Measurements from ENCODE around the gene NKX2-4.
"Not testable (repeated sequence)": the region's sequence is repeated elsewhere in the genome, so short reads cannot be mapped to it uniquely, and the experiment has no call there.

Gene NKX2-4

GRCh38 chr20:21393816-21394519 is 3.4 kb downstream of the NKX2-4 start:
- no peak for DNase-seq (ENCODE audit: low read depth in 2 of 2)

GRCh38 chr20:21393166-21393565 is 4.2 kb downstream of the NKX2-4 start:
- no peak for DNase-seq (ENCODE audit: low read depth in 2 of 2)

- DNase-seq (ENCODE audit: low read depth in 2 of 2): no peak
Measured at GRCh38 chr20:21391972-21392352, 5.4 kb downstream of the NKX2-4 start.

- DNase-seq (ENCODE audit: low read depth in 2 of 2): no peak
Measured at GRCh38 chr20:21391185-21391971, 5.9 kb downstream of the NKX2-4 start.

- no peak for DNase-seq (ENCODE audit: low read depth in 2 of 2)
Measured at GRCh38 chr20:21390768-21391167, 6.6 kb downstream of the NKX2-4 start.

- DNase-seq (ENCODE audit: low read depth in 2 of 2): no peak
Measured at GRCh38 chr20:21389368-21389767, 8.0 kb downstream of the NKX2-4 start.

- DNase-seq (ENCODE audit: low read depth in 2 of 2): no peak
Measured at GRCh38 chr20:21388566-21388965, 8.8 kb downstream of the NKX2-4 start.

GRCh38 chr20:21387528-21387927 is 9.8 kb downstream of the NKX2-4 start:
- DNase-seq (ENCODE audit: low read depth in 2 of 2): no peak

- DNase-seq (ENCODE audit: low read depth in 2 of 2): no peak
Measured at GRCh38 chr20:21386111-21386510, 11.2 kb downstream of the NKX2-4 start.

- no peak for DNase-seq (ENCODE audit: low read depth in 2 of 2)
Measured at GRCh38 chr20:21384308-21384892, 12.9 kb downstream of the NKX2-4 start.

- DNase-seq (ENCODE audit: low read depth in 2 of 2): no peak
Measured at GRCh38 chr20:21381619-21382018, 15.7 kb downstream of the NKX2-4 start.

- DNase-seq (ENCODE audit: low read depth in 2 of 2): no peak
Measured at GRCh38 chr20:21380711-21381110, 16.6 kb downstream of the NKX2-4 start.

GRCh38 chr20:21378259-21378658 is 19.1 kb downstream of the NKX2-4 start:
- no peak for DNase-seq (ENCODE audit: low read depth in 2 of 2)

GRCh38 chr20:21377701-21378100 is 19.6 kb downstream of the NKX2-4 start:
- no peak for DNase-seq (ENCODE audit: low read depth in 2 of 2)

GRCh38 chr20:21376626-21377025 is 20.7 kb downstream of the NKX2-4 start:
- no peak for DNase-seq (ENCODE audit: low read depth in 2 of 2)

- no peak for DNase-seq (ENCODE audit: low read depth in 2 of 2)
Measured at GRCh38 chr20:21373436-21373835, 23.9 kb downstream of the NKX2-4 start.

GRCh38 chr20:21372016-21372415 is 25.3 kb downstream of the NKX2-4 start:
- DNase-seq (ENCODE audit: low read depth in 2 of 2): no peak

- DNase-seq (ENCODE audit: low read depth in 2 of 2): no peak
Measured at GRCh38 chr20:21371193-21371592, 26.1 kb downstream of the NKX2-4 start.

GRCh38 chr20:21368791-21369190 is 28.5 kb downstream of the NKX2-4 start:
- no peak for DNase-seq (ENCODE audit: low read depth in 2 of 2)

GRCh38 chr20:21366273-21366672 is 31.1 kb downstream of the NKX2-4 start:
- not testable (repeated sequence) for DNase-seq (ENCODE audit: low read depth in 2 of 2)

GRCh38 chr20:21365771-21366170 is 31.6 kb downstream of the NKX2-4 start:
- no peak for DNase-seq (ENCODE audit: low read depth in 2 of 2)

- DNase-seq (ENCODE audit: low read depth in 2 of 2): no peak
Measured at GRCh38 chr20:21364413-21364812, 32.9 kb downstream of the NKX2-4 start.

GRCh38 chr20:21361266-21361665 is 36.1 kb downstream of the NKX2-4 start:
- DNase-seq (ENCODE audit: low read depth in 2 of 2): no peak

All from stimulated activated CD8-positive, alpha-beta memory T cell treated with anti-CD3 and anti-CD28 coated beads, Interleukin-2, amount 100 ng/mL, for 48 hours (primary cell).